HG02885 (cell line): ENCODE measurements around the gene PLD1.

Experiments
- ATAC-seq: cut with Tn5 transposase; IDR thresholded peaks from one replicate; pipeline ENCODE4 v1.9.1; 2021; ENCODE audit warnings: mild to moderate bottlenecking; ENCODE audit not compliant: unreplicated experiment, poor library complexity

PLD1 gene

DNA sequence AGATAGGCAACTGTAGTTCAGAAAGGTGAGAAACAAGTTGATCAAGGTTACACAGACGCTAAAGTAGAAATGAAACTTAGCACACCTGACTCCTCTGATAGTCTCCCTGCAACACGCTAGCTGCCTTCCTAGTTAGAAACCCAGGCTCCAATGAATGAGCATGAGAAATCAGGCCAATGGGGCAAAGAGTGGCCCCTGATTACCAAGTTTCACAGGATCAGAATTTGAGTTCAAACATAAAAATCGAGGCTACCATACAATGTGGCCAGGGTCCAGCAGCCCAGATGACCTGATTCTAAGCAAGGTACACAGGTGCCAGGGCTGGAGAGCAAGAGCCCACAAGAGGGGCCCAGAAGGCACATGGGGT, 7.7 kb downstream of the PLD1 start:
- ATAC-seq: no peak

DNA sequence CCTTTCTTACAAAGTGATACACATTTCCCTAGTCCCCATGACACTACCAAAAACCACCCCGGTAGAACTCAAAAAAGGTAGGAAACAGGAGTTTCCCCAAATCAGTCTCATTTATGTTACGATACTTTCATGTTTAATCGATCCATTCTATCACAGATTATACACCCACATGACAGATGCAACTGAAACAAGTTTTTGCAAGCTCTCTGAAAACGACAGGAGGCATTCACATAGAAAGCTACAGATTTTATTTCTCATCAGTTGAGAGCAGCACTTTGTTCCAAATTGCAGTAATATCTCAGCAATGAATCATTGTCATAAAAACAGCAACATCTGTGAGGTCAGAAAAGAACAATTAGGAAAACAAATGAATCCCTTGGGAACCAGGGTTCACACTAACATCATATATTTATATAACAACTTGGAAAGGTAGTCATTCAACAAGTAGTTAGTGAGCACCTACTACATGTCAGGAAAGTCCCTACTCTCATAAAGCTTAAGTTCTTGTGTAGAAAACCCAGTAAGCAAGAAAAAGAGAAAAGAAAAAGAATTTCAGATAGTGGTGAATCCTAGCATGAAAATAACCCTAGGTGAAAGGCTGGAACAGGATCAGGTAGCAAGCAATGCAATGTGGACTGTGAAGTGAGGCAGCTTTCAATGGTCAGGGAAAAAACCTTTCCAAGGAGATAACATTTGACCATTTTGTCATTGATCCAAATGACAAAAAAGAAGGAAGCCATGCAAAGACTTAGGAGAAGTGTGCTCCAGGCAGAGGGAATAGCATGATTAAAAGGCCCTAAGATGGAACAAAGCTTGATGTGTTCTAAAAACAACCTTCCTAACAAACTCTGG, 8.3 kb downstream of the PLD1 start:
- no peak for ATAC-seq

DNA sequence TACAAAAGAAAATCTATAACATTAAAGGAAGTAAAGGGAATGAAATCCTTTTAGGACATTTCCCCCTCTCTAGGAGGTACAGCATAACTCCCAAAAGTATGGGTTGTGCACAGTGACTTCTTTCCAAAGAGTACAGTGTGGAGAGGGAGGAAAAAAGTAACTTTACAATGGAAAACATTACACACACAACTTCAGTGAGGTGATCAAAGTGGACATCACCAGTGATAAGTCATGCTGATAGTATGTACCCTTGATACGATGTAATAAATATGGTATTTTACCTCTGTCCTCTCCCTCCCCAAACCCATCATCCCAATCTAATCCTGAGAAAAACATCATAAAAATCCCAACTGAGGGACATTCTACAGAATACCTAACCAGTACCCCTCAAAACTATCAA, 10.8 kb downstream of the PLD1 start:
- ATAC-seq: no peak

- no peak for ATAC-seq
Measured at GRCh38 chr3:171797873-171798272, 12.4 kb downstream of the PLD1 start.

- ATAC-seq: no peak
Measured at GRCh38 chr3:171797265-171797679, 13.0 kb downstream of the PLD1 start.

DNA sequence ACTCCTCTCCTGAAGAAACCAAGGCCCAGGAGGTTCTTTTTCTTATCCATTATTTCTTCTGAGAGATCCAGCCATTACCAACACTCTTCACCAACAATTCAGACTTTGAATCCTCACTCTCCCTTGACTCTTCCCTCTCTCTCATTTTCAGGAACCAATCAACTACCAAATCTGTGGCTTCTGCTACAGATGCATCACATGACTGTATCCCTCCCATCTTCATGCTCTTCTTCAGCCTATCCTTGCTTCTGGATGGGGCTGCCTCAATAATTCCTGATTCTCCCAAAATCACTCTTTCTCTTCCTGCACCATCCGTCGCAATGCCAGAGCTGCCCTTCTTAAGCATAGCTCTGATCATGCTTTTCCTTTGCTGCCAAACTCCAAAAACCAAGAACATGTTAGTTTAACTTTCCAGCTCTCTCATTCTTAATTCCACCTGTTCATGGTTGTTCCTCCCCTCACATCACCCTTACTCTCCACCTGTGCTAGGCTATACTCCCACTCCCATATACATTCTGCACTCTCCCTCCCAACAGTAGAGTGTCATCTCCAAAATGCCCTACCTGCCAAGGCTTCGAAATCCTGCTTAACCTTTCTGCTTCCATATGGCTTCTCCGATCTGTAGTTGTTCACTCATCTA, 13.5 kb downstream of the PLD1 start:
- no peak for ATAC-seq

GRCh38 chr3:171792531-171792930, 17.8 kb downstream of the PLD1 start:
- no peak for ATAC-seq

- no peak for ATAC-seq
Measured at GRCh38 chr3:171791692-171792076, 18.6 kb downstream of the PLD1 start.

DNA sequence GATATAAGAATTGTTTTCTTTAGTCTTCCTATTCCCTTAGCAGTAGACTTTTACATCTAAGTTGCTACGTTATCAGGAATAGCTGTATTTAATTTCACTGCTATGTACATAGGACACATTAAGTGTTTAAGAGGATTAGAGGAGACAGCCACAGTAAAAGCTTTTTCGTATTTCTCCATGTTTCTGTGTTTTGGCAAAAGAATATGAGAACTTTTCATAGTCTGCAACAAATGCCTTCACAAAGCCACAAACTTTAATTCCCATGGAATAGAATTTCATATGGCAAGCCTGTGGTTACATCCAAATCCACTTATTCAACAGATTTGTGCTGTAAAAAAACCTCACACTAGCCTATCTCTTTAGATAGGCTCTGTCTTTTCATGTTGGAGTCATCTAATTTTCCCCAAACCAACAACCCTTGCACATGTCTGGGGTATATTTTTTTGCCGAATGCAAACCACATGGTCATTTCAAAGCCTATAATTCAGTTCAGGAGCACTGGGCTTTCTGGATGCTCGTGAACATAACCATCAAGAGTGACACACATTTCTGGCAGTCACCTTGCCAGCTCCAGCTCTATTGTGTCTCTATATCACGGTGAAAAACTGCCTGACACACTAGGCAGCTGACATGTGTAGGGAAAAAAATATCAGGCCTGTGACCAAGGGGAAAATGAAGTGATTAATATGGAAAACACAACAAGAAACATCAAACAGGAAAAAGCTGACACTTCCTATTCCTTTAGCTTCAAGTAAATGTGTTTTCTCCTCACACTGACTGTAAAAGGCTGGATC, 19.2 kb downstream of the PLD1 start:
- no peak for ATAC-seq

- ATAC-seq: no peak
Measured at GRCh38 chr3:171790574-171790897, 19.7 kb downstream of the PLD1 start.

- no peak for ATAC-seq
Measured at GRCh38 chr3:171789759-171790505, 20.4 kb downstream of the PLD1 start.

DNA sequence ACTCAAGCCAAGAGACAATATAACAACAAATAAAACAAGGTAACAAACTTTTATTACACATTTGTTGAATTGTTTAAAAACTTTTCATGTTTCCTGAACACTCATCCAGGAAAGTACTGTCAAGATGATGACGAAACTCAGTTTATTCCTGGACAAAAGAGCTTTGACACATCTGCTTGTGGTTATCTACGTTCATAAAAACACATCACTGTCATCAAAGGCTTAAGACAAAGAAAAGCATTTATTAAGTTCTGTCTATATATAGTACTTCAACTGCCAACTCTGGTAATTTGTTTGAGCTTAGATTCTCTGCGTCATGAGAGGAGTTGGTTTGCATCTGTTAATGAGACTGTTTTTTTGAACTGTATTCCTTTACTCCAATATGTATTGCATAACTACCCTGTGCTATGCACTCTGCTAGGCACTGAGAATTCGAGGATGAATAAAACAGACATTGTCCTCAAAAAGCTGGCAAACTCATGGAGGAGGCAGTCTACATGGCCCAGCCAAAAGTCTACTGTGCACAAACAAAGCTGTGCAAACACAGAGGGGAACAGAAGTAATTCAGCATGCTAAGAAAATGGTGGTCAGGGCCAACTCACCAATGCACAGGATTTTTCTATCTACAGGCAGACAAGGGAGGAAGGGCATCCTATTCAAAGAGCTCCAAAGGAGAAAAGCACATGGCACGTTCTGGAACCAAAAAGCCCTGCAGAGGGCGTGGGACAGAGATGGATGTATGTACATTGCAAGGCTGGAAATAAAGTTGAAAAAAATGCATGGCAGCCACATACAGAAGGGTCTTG, 21.5 kb downstream of the PLD1 start:
- ATAC-seq: no peak

- ATAC-seq: no peak
Measured at GRCh38 chr3:171786997-171787396, 23.3 kb downstream of the PLD1 start.

DNA sequence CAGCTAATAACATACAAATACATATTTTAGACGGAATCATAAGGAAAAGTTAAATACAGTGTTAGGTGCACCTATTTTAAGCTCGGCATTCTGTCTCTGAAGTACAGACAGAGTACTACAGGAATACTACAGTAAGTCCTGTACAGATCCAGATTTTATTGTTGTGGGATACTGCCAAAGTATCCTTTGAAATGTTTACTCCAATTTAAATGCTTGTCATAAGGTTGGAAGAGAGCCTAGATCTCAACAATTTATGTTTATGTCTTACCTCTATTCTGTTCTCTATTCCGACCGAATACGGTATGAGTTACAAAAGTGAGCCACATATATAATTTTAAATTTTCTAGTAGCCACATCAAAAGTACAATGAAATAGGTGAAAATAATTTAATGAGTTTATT, 25.3 kb downstream of the PLD1 start:
- ATAC-seq: no peak

DNA sequence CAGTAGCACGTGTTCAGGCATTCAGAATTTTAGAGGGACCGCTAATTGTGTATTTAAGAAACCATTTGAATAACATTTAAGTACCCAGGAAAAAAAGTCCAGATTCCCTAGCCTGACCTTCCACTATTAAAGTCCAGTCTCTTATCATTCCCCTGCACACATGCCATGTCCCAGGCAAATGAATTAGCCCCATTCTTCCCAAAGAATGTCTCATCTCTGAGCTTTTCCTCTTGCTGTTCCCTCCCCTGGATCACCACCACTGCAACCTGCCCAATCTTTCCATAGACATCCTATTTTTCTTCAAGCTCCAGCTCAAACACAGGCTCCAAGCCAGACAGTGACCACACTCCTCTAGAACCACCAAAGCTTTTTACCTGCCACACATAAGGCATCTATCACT, 25.9 kb downstream of the PLD1 start:
- ATAC-seq: no peak

- no peak for ATAC-seq
Measured at GRCh38 chr3:171783626-171784025, 26.7 kb downstream of the PLD1 start.

GRCh38 chr3:171783086-171783485, 27.2 kb downstream of the PLD1 start:
- ATAC-seq: no peak

DNA sequence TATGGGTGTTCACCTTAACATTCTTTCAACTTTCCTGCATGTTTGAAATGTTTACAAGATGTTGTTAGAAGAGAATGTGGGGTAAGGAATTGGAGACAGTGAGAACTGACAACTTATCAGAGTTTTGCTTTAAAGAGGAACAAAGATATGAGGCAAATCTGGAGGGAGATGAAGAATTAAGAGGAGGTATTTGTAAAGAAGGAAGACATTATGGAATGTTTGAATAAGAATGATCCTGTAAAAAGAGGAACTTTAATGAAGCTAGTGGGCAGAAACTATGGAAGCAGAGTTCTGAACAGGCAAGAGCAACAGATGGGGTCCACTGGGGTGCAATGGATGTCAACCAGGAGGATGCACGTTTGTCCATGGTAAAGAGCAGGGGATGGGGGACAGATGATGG, 27.7 kb downstream of the PLD1 start:
- ATAC-seq: no peak

DNA sequence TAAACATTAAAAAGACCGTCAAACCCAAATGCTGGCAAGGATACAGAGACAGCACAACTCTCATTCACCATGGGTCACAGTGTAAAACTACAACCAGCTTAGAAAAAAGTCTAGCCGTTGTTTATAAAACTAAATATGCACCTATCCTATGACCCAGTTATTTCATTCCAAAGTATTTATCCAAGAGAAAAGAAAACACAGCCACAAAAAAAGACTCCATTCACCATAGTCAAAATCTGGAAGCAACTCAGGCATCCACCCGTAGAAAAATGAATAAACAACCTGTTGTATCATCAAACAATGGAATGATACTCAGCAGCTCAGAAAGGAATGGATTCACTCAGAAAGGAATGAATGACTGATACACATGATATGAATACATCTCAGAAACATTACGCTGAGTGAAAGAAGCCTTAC, 28.6 kb downstream of the PLD1 start:
- no peak for ATAC-seq

DNA sequence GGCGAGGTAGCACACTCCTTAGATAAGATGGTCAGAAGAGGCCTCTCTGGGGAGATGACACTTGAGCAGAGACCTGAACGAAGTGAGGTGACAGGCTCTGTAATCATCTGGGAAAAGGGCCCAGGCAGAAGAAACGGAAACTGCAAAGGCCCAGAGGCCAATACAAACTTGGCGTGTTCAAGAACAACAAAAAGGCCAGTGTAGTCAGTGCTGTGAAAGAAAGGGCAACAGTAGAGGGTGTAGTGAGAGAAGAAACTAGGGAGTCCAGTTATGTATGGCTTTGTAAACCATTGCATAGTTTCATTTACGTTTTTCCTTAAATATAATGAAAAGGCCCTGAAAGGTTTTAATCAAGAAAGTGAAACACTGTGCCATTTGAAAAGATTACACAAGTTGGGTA, 31.8 kb downstream of the PLD1 start:
- no peak for ATAC-seq
